ENCODE data around the gene PLCB4. TPM values are rescaled to one million over a fixed set of nuclear protein-coding genes. Genes with fewer than 3 reads are reported as not detected.

PLCB4 gene
- total RNA-seq, 1 donor from 2014 or later = 59.6 TPM

GRCh38 chr20:9516234-9516871, 447.5 kb downstream of the PLCB4 start:
- TF ChIP-seq CTCF (conservative IDR thresholded peaks at IDR 0.05; ENCODE audit: low read depth, low read length) = no peak
- DNase-seq (ENCODE audit: low read depth) = no peak

DNA sequence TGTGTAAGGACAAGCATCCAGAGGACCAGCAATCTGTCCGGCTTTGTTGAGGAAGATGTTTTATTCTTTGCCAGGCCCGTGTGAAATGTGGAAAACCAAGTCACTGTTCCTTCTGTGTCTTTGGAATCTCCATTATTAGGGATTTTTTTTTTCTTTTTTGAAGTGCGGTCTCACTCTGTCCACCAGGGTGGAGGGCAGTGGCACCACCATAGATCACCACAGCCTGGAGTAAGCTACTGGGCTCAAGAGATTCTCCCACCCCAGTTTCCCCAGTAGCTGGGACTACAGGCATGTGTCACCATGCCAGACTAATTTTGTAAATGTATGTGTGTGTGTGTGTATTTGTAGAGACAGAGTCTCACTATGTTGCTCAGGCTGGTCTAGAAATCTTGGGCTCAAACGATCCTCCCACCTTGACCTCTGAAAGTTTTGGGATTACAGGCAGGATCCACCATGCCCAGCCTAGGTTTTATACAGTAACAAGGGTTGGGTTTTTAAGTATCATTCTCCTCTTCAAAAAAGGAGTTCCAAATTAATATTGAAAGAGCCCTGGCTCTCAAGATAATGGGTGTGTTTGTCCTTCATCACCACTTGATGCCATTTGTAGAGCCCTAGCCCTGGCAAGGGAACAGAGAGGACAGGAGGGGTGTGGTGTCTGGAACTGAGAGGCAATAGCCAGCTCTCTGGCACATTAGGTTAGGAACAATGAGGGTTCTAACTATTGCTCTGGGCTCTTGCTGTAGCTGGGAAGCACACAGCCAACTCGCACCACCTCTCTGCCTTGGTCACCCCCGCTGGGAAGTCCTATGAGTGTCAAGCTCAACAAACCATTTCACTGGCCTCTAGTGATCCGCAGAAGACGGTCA, 448.6 kb downstream of the PLCB4 start:
- no peak overlapping the region for H3K4me3 ChIP-seq (ENCODE audit: low read depth, low read length)
- no peak for TF ChIP-seq CTCF (conservative IDR thresholded peaks at IDR 0.05; ENCODE audit: low read depth, low read length)
- DNase-seq (ENCODE audit: low read depth) = no peak

More at GRCh38 chr20:9516234-9516871, 447.5 kb downstream of the PLCB4 start:
- peak overlapping the region; percentile 14 for H3K4me3 ChIP-seq (ENCODE audit: low read depth, low read length)

- DNase-seq (ENCODE audit: low read depth) = no peak
- no peak for TF ChIP-seq CTCF (conservative IDR thresholded peaks at IDR 0.05; ENCODE audit: low read depth, low read length)
- H3K4me3 ChIP-seq (ENCODE audit: low read depth, low read length) = no peak overlapping the region
These were observed 449.8 kb downstream of the PLCB4 start for GRCh38 chr20:9518576-9519175.

- no peak overlapping the region for H3K4me3 ChIP-seq (ENCODE audit: low read depth, low read length)
- no peak for TF ChIP-seq CTCF (conservative IDR thresholded peaks at IDR 0.05; ENCODE audit: low read depth, low read length)
- DNase-seq (ENCODE audit: low read depth) = no peak
These were observed 451.2 kb downstream of the PLCB4 start for GRCh38 chr20:9520086-9520485.

GRCh38 chr20:9523636-9524035, 454.7 kb downstream of the PLCB4 start:
- H3K4me3 ChIP-seq (ENCODE audit: low read depth, low read length) = no peak overlapping the region
- no peak for DNase-seq (ENCODE audit: low read depth)
- TF ChIP-seq CTCF (conservative IDR thresholded peaks at IDR 0.05; ENCODE audit: low read depth, low read length) = no peak
